B cell (primary cell): ENCODE results near the gene TMEM139. TPM values are rescaled to one million over a fixed set of nuclear protein-coding genes. Genes with fewer than 3 reads are reported as not detected.
"Not testable (repeated sequence)": the region's sequence is repeated elsewhere in the genome, so short reads cannot be mapped to it uniquely, and the experiment has no call there.

Source experiments
- ATAC-seq: fragments of 200-7000 bp; cut with Tn5 transposase; one replicate; pipeline ENCODE4 v1.10.0; 2021; ENCODE audit warnings: low read depth, mild to moderate bottlenecking, moderate number of reproducible peaks, moderate library complexity
- CTCF ChIA-PET: fragments of 350-600 bp; sonication (Branson Sonifier 250); formaldehyde crosslinking; loops from one replicate; lab custom pipeline; 2021; ENCODE audit warnings: antibody characterized with exemption, inconsistent platforms; lab: Charles Lee
- POLR2A ChIA-PET: fragments of 350-600 bp; sonication (Branson Sonifier 250); formaldehyde crosslinking; loops from one replicate; lab custom pipeline; 2021; ENCODE audit warnings: antibody characterized with exemption; lab: Charles Lee
- DNase-seq: peaks from one replicate; pipeline ENCODE4 v3.0.0; 2013
- H2AFZ ChIP-seq: 2 replicates; pipeline ENCODE4 v1.6.1; 2012; ENCODE audit warnings: mild to moderate bottlenecking, low read depth, low read length; ENCODE audit not compliant: insufficient read depth, poor library complexity, severe bottlenecking
- H3K27ac ChIP-seq, 2 donors: 1 replicate in 1 of 2; 2 replicates in 1 of 2; pipeline ENCODE4 v1.5.1; 2012 to 2013; ENCODE audit warnings: low read length in 2 of 2, mild to moderate bottlenecking in 2 of 2, moderate library complexity in 1 of 2
- H3K27me3 ChIP-seq, 4 experiments: fragments of 200-600 bp in 1 of 4; sonication (generic) in 1 of 4; replicated peaks in 1 of 4; 1 replicate in 2 of 4; 2 replicates in 2 of 4; pipeline versions ENCODE4 v1.6.1 to v1.7.0; 2013 to 2016; ENCODE audit warnings: low read length in 3 of 4, mild to moderate bottlenecking in 2 of 4, mixed read lengths in 1 of 4, moderate library complexity in 1 of 4; ENCODE audit not compliant: insufficient read depth in 4 of 4, control insufficient read depth in 3 of 4; ENCODE audit errors: control extremely low read depth in 1 of 4
- H3K36me3 ChIP-seq, 2 experiments: replicated peaks in 1 of 2; 1 replicate in 1 of 2; 2 replicates in 1 of 2; pipeline versions ENCODE4 v1.6.1 to v1.7.1; 2013; ENCODE audit warnings: low read length in 1 of 2; ENCODE audit not compliant: insufficient read depth in 2 of 2, control insufficient read depth in 1 of 2; ENCODE audit errors: control extremely low read depth in 1 of 2, extremely low read depth in 1 of 2
- H3K4me1 ChIP-seq, 2 donors: fragments of 200-600 bp in 1 of 2; sonication (generic) in 1 of 2; 1 replicate in 1 of 2; 2 replicates in 1 of 2; pipeline versions ENCODE4 v1.5.1 to v1.6.1; 2013 to 2017; ENCODE audit warnings: low read length in 2 of 2; ENCODE audit not compliant: control insufficient read depth in 2 of 2, insufficient read depth in 2 of 2
- H3K4me2 ChIP-seq: replicated peaks from 2 replicates; pipeline ENCODE3; 2012; ENCODE audit warnings: mild to moderate bottlenecking, low read depth, low read length; ENCODE audit not compliant: poor library complexity, severe bottlenecking
- H3K4me3 ChIP-seq, 5 experiments: fragments of 200-600 bp in 1 of 5; sonication (generic) in 1 of 5; 1 replicate in 3 of 5; 2 replicates in 2 of 5; pipeline versions ENCODE4 v1.5.1 to v1.7.0; 2011 to 2016; ENCODE audit warnings: low read length in 4 of 5, mild to moderate bottlenecking in 4 of 5, low read depth in 2 of 5, control low read depth in 1 of 5, moderate library complexity in 1 of 5; ENCODE audit not compliant: insufficient read depth in 1 of 5; ENCODE audit errors: control extremely low read depth in 1 of 5, extremely low read depth in 1 of 5
- H3K79me2 ChIP-seq: fragments of 200-600 bp; sonication (generic); one replicate; pipeline ENCODE4 v1.6.0; 2016; ENCODE audit warnings: low read length; ENCODE audit not compliant: control insufficient read depth, insufficient read depth
- H3K9ac ChIP-seq: fragments of 200-600 bp; sonication (generic); 2 replicates; pipeline ENCODE4 v1.6.1; 2017; ENCODE audit warnings: mild to moderate bottlenecking, low read length, moderate library complexity
- H3K9me3 ChIP-seq, 3 donors: one replicate each; pipeline versions ENCODE4 v1.6.1 to v1.7.1; 2013; ENCODE audit warnings: low read length in 2 of 3; ENCODE audit not compliant: control insufficient read depth in 2 of 3, insufficient read depth in 1 of 3; ENCODE audit errors: control extremely low read depth in 1 of 3
- H4K20me1 ChIP-seq: 2 replicates; pipeline ENCODE4 v1.6.0; 2012; ENCODE audit warnings: mild to moderate bottlenecking, low read length; ENCODE audit not compliant: insufficient read depth, control insufficient read depth, poor library complexity, severe bottlenecking
- H3K27ac Mint-ChIP-seq: one replicate; pipeline ENCODE4 v1.8.0; 2021; ENCODE audit warnings: mixed read lengths
- H3K27me3 Mint-ChIP-seq: one replicate; pipeline ENCODE4 v1.8.0; 2021; ENCODE audit warnings: mixed read lengths
- H3K4me1 Mint-ChIP-seq: one replicate; pipeline ENCODE4 v1.8.0; 2021; ENCODE audit warnings: mixed read lengths
- H3K4me3 Mint-ChIP-seq: one replicate; pipeline ENCODE4 v1.8.0; 2021; ENCODE audit warnings: mixed read lengths
- H3K9me3 Mint-ChIP-seq: one replicate; pipeline ENCODE4 v1.8.0; 2022; ENCODE audit warnings: mixed read lengths; ENCODE audit not compliant: insufficient read depth
- CTCF ChIP-seq: fragments of 200-600 bp; IDR thresholded peaks from one replicate; pipeline ENCODE4 v1.8.0; 2022; ENCODE audit warnings: antibody characterized with exemption, mild to moderate bottlenecking
- EZH2 ChIP-seq: IDR thresholded peaks from 2 replicates; pipeline ENCODE4 v1.6.1; 2012; ENCODE audit warnings: borderline replicate concordance, low read depth, mild to moderate bottlenecking, moderate library complexity, low read length; ENCODE audit not compliant: insufficient read depth, poor library complexity, severe bottlenecking
- WGBS: methylation state at CpG from one replicate; pipeline ENCODE4 v1.1.5; 2013; ENCODE audit warnings: missing lambda C conversion rate; ENCODE audit not compliant: insufficient coverage; 5-methylcytosine and 5-hydroxymethylcytosine counted together
- intact Hi-C: fragments of 100-400 bp; cut with micrococcal nuclease; formaldehyde crosslinking; loops from one replicate; pipeline ENCODE4 v1.10.0; 2022
- polyA plus RNA-seq: library from polyadenylated mRNA; depleted of rRNA; stranded (reverse); fragments of >200 nt; gene quantifications from 2 replicates; pipeline ENCODE4 v1.2.3, GENCODE V29; 2012
- total RNA-seq, 2 donors: library from RNA; stranded (reverse); fragments of 120-200 nt in 1 of 2; gene quantifications; 1 replicate in 1 of 2; 2 replicates in 1 of 2; pipeline versions ENCODE4 v1.2.3 to v1.2.4, GENCODE V29; 2013 to 2022

TMEM139 gene
- total and polyA plus RNA-seq, 2 donors (not counting 1 experiment from before 2014, with no cell fraction given): 0.12 TPM; not detected in 1

- no peak for ATAC-seq
- TF ChIP-seq EZH2 (no peak), CTCF (no peak)
- ChIA-PET CTCF (interaction anchor here (1.3 to 1.7 kb wide), 2 partner anchors 74 to 91 kb away, joined by 3 to 7 read pairs; no protein-coding TSS in a partner anchor), POLR2A (interaction anchor here (0.8 to 1.7 kb wide), 3 partner anchors 26 to 435 kb away, joined by 4 to 5 read pairs (median 4); partner anchors contain the start of genes EPHB6 and GSTK1)
- Mint-ChIP-seq H3K27ac (peak overlapping the region; percentile 84), H3K9me3 (no peaks in the 10 kb centered on the region), H3K4me1 (peaks cover 52% of the 10 kb centered on the region), H3K4me3 (peak overlapping the region; percentile 95), H3K27me3 (no peaks in the 10 kb centered on the region)
- H3K36me3 ChIP-seq: peaks cover 0 to 27% of the 10 kb centered on the region in 2 experiments
- peak overlapping the region; percentile 90 for H2AFZ ChIP-seq
- no peak for DNase-seq
- peaks cover 54% of the 10 kb centered on the region for H3K79me2 ChIP-seq
- 0% methylated on average over 5 of the region's 11 CpGs for WGBS
- no peaks in the 10 kb centered on the region for H3K27me3 ChIP-seq
- H4K20me1 ChIP-seq: peaks cover 43% of the 10 kb centered on the region
- peak overlapping the region; percentile 85 for H3K9ac ChIP-seq
- intact Hi-C loops: loop anchor here (1.0 to 5.0 kb wide), 6 partner anchors 26 to 613 kb away; partner anchors contain the start of genes EPHB6, GSTK1 and TCAF1
- peak overlapping the region; percentile 86 for H3K4me2 ChIP-seq
- peaks cover 0 to 6% (median 0%) of the 10 kb centered on the region in 3 donors for H3K9me3 ChIP-seq
- H3K4me3 ChIP-seq: peak overlapping the region; percentile 73 to 95 (median 91)
- H3K4me1 ChIP-seq: peaks cover 36% of the 10 kb centered on the region in 2 donors
- H3K27ac ChIP-seq: peak overlapping the region; percentile 82 to 86
Observed at GRCh38 chr7:143288836-143289235, 4.1 kb downstream of the TMEM139 start.

GRCh38 chr7:143289421-143289820, 4.7 kb downstream of the TMEM139 start:
- Histone ChIP-seq H3K9ac (peak overlapping the region; percentile 85), H4K20me1 (peaks cover 45% of the 10 kb centered on the region), H3K9me3 (peaks cover 0 to 6% (median 0%) of the 10 kb centered on the region in 3 donors), H3K36me3 (peaks cover 4 to 33% of the 10 kb centered on the region in 2 experiments), H3K4me3 (peak overlapping the region; percentile 73 to 95 (median 91)), H2AFZ (peak overlapping the region; percentile 90), H3K79me2 (peaks cover 60% of the 10 kb centered on the region), H3K27ac (peak overlapping the region in 1 of 2 donors; percentile 82), H3K4me1 (peaks cover 31% of the 10 kb centered on the region in 2 donors), H3K4me2 (peak overlapping the region; percentile 86), H3K27me3 (no peaks in the 10 kb centered on the region)
- intact Hi-C loops: loop anchor here (2.0 to 5.0 kb wide), 3 partner anchors 435 to 613 kb away; partner anchors contain the start of genes EPHB6 and TCAF1
- no peak for DNase-seq
- Mint-ChIP-seq H3K9me3 (no peaks in the 10 kb centered on the region), H3K27ac (peak overlapping the region; percentile 84), H3K4me1 (peaks cover 51% of the 10 kb centered on the region), H3K27me3 (no peaks in the 10 kb centered on the region), H3K4me3 (peak overlapping the region; percentile 95)
- TF ChIP-seq CTCF (no peak), EZH2 (no peak)
- no peak for ATAC-seq
- ChIA-PET CTCF (interaction anchor here (1.1 kb wide), 1 partner anchor 48 kb away, joined by 3 read pairs; no protein-coding TSS in a partner anchor), POLR2A (interaction anchor here (0.7 kb wide), 3 partner anchors 9 to 90 kb away, joined by 6 to 10 read pairs (median 6); no protein-coding TSS in a partner anchor)
- WGBS: 14% methylated on average over 4 of the region's 6 CpGs

- ATAC-seq, H2AFZ ChIP-seq, H3K9me3 Mint-ChIP-seq, H3K27ac ChIP-seq, H3K27me3 ChIP-seq, H3K9me3 ChIP-seq, DNase-seq, H3K27me3 Mint-ChIP-seq: not testable (repeated sequence)
- Mint-ChIP-seq H3K27ac (peak overlapping the region; percentile 84), H3K4me3 (peak overlapping the region; percentile 95), H3K4me1 (peaks cover 52% of the 10 kb centered on the region)
- H3K4me3 ChIP-seq: peak overlapping the region in 3 of 5 experiments; percentile 86 to 95 (median 91)
- H3K36me3 ChIP-seq: peaks cover 7 to 37% of the 10 kb centered on the region in 2 experiments
- peak overlapping the region; percentile 86 for H3K4me2 ChIP-seq
- intact Hi-C loops: loop anchor here (2.0 to 5.0 kb wide), 3 partner anchors 435 to 612 kb away; partner anchors contain the start of genes EPHB6 and TCAF1
- POLR2A ChIA-PET: interaction anchor here (0.7 kb wide), 3 partner anchors 9 to 90 kb away, joined by 6 to 10 read pairs (median 6); no protein-coding TSS in a partner anchor
- peaks cover 50% of the 10 kb centered on the region for H4K20me1 ChIP-seq
- H3K9ac ChIP-seq: peak overlapping the region; percentile 85
- peaks cover 31% of the 10 kb centered on the region in 2 donors for H3K4me1 ChIP-seq
- CTCF ChIA-PET: interaction anchor here (1.1 to 4.1 kb wide), 2 partner anchors 47 to 49 kb away, joined by 3 to 29 read pairs; no protein-coding TSS in a partner anchor
- WGBS: 42% methylated on average over 3 of the region's 4 CpGs
- H3K79me2 ChIP-seq: peaks cover 65% of the 10 kb centered on the region
Observed at GRCh38 chr7:143289888-143290287, 5.1 kb downstream of the TMEM139 start.
